Parathyroid adenoma (tissue), 2 donors: ENCODE measurements around the gene NDC1.

Source experiments
- H2AFZ ChIP-seq: fragments of 300-600 bp; sonication (generic); one replicate; pipeline ENCODE4 v1.7.0; 2017; ENCODE audit warnings: antibody characterized with exemption, mild to moderate bottlenecking
- H3K27ac ChIP-seq: fragments of 300-600 bp; sonication (generic); one replicate; pipeline ENCODE4 v1.7.0; 2017
- H3K27me3 ChIP-seq: fragments of 300-600 bp; sonication (generic); one replicate; pipeline ENCODE4 v1.7.0; 2017; ENCODE audit warnings: low read length; ENCODE audit not compliant: control insufficient read depth, insufficient read depth
- H3K36me3 ChIP-seq: fragments of 300-600 bp; sonication (generic); one replicate; pipeline ENCODE4 v1.7.0; 2017; ENCODE audit warnings: low read length; ENCODE audit not compliant: control insufficient read depth, insufficient read depth
- H3K4me1 ChIP-seq: fragments of 300-600 bp; sonication (generic); one replicate; pipeline ENCODE4 v1.7.0; 2017; ENCODE audit warnings: control low read depth
- H3K4me2 ChIP-seq: fragments of 300-600 bp; sonication (generic); one replicate; pipeline ENCODE4 v1.7.0; 2017; ENCODE audit warnings: low read length
- H3K4me3 ChIP-seq: fragments of 300-600 bp; sonication (generic); one replicate; pipeline ENCODE4 v1.7.0; 2017; ENCODE audit warnings: low read depth, low read length
- H3K79me2 ChIP-seq: fragments of 300-600 bp; sonication (generic); one replicate; pipeline ENCODE4 v1.7.0; 2017; ENCODE audit warnings: control low read depth
- H3K9ac ChIP-seq: fragments of 300-600 bp; sonication (generic); one replicate; pipeline ENCODE4 v1.7.0; 2017; ENCODE audit warnings: mild to moderate bottlenecking
- H3K9me3 ChIP-seq: fragments of 300-600 bp; sonication (generic); one replicate; pipeline ENCODE4 v1.7.0; 2017; ENCODE audit warnings: low read length; ENCODE audit not compliant: control insufficient read depth
- TF ChIP-seq, protein P1 (sequence below): fragments of 300-600 bp; sonication (generic); IDR thresholded peaks from one replicate; pipeline ENCODE4 v1.7.0; 2017; ENCODE audit warnings: antibody characterized with exemption, mild to moderate bottlenecking
- donor health status: primary hyperparathyroidism.

Gene NDC1

DNA sequence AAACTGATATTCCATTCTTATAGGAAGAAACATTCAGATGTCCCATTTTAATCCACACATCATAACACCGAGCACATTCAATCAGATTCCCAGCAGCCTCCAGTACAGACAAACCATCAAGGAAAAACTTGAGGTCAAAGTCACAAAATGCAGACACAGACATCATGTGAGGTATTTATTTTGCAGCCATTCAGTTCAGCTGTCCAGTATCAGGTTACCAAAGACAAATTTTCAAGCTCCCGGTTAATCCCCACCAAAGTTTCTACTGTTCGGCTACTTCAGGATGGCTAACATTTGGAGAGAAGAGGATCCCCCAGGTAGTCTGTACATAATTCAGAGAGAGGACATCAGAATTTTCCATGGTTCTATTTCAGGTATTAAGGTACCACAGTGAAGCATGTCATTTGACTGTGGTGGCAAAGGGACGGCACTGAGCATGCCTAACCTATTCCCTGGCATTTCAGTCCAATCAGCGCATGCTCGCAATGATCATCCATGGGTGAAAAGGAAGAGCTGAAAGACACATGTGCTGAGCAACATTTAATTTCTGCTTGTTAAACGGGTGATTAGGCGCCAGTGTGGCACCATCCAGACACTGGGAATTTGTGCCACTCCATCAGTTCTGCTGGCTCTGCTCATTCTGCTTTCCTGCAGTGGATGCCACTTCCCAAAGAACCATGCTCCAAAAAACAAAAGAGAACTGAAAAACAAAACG, 13.6 kb upstream of the NDC1 start:
- Histone ChIP-seq H3K4me3 (no peak overlapping the region), H3K27me3 (no peaks in the 10 kb centered on the region), H3K27ac (no peak overlapping the region), H3K4me1 (no peaks in the 10 kb centered on the region), H3K4me2 (no peak overlapping the region), H3K9ac (no peak overlapping the region), H3K79me2 (no peaks in the 10 kb centered on the region), H3K36me3 (no peaks in the 10 kb centered on the region), H3K9me3 (no peaks in the 10 kb centered on the region), H2AFZ (no peak overlapping the region)
- TF ChIP-seq, protein P1, sequence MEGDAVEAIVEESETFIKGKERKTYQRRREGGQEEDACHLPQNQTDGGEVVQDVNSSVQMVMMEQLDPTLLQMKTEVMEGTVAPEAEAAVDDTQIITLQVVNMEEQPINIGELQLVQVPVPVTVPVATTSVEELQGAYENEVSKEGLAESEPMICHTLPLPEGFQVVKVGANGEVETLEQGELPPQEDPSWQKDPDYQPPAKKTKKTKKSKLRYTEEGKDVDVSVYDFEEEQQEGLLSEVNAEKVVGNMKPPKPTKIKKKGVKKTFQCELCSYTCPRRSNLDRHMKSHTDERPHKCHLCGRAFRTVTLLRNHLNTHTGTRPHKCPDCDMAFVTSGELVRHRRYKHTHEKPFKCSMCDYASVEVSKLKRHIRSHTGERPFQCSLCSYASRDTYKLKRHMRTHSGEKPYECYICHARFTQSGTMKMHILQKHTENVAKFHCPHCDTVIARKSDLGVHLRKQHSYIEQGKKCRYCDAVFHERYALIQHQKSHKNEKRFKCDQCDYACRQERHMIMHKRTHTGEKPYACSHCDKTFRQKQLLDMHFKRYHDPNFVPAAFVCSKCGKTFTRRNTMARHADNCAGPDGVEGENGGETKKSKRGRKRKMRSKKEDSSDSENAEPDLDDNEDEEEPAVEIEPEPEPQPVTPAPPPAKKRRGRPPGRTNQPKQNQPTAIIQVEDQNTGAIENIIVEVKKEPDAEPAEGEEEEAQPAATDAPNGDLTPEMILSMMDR: no peak

DNA sequence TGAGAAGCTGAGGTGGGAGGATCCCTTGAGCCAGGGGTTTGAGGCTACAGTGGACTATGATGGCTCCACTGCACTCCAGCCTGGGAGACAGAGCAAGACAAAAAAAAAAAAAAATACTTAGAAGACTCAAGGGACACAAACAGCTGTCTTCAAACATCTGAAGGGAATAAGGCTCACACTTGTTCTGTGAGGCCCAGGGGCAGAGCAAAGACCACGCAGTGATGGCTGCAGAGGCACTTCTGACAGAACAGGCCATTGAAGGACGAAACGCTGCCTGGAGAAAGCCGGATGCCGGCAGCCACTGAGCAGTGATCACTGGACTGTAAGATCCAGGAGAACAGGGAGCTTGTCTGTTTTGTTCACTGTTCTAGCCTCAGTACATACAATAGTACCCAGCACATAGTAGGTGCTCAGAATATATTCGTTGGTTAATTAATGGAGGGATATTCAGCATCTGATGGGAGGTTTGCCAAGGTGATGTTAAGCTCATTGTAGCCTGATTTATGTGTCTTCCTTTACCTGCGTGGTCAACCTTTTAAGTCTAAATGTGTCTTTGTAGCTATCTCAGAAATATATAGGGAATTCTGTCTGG, 12.1 kb upstream of the NDC1 start:
- Histone ChIP-seq H3K79me2 (no peaks in the 10 kb centered on the region), H3K4me2 (no peak overlapping the region), H3K4me1 (no peaks in the 10 kb centered on the region), H3K9ac (no peak overlapping the region), H3K36me3 (no peaks in the 10 kb centered on the region), H3K27ac (no peak overlapping the region), H2AFZ (no peak overlapping the region), H3K27me3 (no peaks in the 10 kb centered on the region), H3K9me3 (no peaks in the 10 kb centered on the region), H3K4me3 (no peak overlapping the region)
- TF ChIP-seq, protein P1: no peak

DNA sequence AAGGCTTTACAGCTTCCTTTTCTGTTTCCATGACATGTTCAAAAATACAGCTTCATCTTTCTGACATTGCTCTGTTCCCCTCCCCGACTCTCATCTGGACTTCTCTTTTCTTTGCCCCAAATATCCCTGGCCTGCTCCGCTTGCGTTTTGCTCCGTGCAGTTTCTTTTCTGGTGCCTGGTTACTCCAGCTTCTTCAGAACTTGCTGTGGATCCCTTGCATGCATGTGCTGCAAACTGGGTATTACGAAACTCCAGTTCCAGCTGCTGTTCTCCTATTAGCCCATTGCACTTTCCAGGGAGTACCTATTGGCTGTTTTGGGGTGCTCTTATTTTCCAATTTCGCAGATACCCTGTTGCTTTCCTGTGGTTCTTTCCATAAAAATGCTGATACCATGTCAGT, 9.9 kb upstream of the NDC1 start:
- no peaks in the 10 kb centered on the region for H3K9me3 ChIP-seq
- H3K36me3 ChIP-seq: no peaks in the 10 kb centered on the region
- no peaks in the 10 kb centered on the region for H3K79me2 ChIP-seq

DNA sequence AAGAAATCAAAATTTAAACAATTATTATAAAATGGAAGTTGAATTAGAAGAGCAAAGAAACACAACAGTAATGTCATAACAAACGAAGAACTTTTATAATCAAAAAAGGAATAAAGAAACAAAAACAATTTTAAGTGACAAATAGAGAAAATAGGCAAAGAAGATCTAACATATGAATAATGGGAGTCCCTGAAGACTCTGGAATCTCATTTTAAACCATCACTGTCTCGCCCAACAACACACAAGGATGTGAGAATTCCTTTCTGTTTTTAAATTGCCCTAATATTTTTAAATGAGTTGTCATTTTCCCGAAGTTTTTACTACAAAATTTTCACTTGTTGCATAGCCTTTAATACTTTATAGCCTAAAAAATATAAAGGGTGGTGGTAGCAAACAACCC, 4.3 kb upstream of the NDC1 start:
- H3K4me1 ChIP-seq: no peaks in the 10 kb centered on the region
- no peak overlapping the region for H3K9ac ChIP-seq
- no peak overlapping the region for H3K27ac ChIP-seq
- TF ChIP-seq, protein P1: no peak
- no peak overlapping the region for H3K4me3 ChIP-seq
- no peaks in the 10 kb centered on the region for H3K79me2 ChIP-seq
- H3K9me3 ChIP-seq: no peaks in the 10 kb centered on the region
- H2AFZ ChIP-seq: no peak overlapping the region
- no peak overlapping the region for H3K4me2 ChIP-seq
- no peaks in the 10 kb centered on the region for H3K27me3 ChIP-seq
- H3K36me3 ChIP-seq: no peaks in the 10 kb centered on the region

More for the DNA sequence above, 9.9 kb upstream of the NDC1 start:
- H3K9ac ChIP-seq: no peak overlapping the region
- no peak overlapping the region for H3K4me3 ChIP-seq
- TF ChIP-seq, protein P1: no peak
- H3K4me1 ChIP-seq: no peaks in the 10 kb centered on the region
- H2AFZ ChIP-seq: no peak overlapping the region
- no peak overlapping the region for H3K4me2 ChIP-seq
- H3K27me3 ChIP-seq: no peaks in the 10 kb centered on the region
- no peak overlapping the region for H3K27ac ChIP-seq

DNA sequence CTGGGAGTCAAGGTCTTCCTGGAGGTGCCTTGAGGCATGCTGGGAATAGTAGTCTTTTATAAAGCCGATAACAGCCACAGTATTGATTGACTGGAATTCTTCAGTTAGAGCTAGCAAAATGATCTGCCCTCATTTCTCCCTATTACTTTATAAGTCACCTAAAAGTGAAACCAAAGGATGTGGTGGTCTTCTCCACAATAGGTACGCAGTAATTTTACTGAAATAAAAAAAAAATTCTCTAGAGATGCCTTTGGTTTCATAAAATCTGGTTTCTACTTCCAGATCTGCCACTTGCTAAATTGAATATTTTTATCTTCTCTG, 518 bp upstream of the NDC1 start:
- Histone ChIP-seq H2AFZ (peak overlapping the region; percentile 93), H3K27me3 (no peaks in the 10 kb centered on the region), H3K79me2 (no peaks in the 10 kb centered on the region), H3K9me3 (no peaks in the 10 kb centered on the region), H3K4me1 (no peaks in the 10 kb centered on the region), H3K9ac (no peak overlapping the region), H3K4me2 (peak overlapping the region; percentile 90), H3K27ac (peak overlapping the region; percentile 99), H3K4me3 (peak overlapping the region; percentile 85), H3K36me3 (no peaks in the 10 kb centered on the region)
- TF ChIP-seq, protein P1: no peak
